GM12801 (cell line): ENCODE data around the gene CENPU.

Experiments used
- TF ChIP-seq, protein P1 (sequence below): IDR thresholded peaks from one replicate; pipeline ENCODE4 v1.5.1; 2011; ENCODE audit warnings: control low read depth; ENCODE audit not compliant: insufficient read length; ENCODE audit errors: extremely low read depth

Gene CENPU

DNA sequence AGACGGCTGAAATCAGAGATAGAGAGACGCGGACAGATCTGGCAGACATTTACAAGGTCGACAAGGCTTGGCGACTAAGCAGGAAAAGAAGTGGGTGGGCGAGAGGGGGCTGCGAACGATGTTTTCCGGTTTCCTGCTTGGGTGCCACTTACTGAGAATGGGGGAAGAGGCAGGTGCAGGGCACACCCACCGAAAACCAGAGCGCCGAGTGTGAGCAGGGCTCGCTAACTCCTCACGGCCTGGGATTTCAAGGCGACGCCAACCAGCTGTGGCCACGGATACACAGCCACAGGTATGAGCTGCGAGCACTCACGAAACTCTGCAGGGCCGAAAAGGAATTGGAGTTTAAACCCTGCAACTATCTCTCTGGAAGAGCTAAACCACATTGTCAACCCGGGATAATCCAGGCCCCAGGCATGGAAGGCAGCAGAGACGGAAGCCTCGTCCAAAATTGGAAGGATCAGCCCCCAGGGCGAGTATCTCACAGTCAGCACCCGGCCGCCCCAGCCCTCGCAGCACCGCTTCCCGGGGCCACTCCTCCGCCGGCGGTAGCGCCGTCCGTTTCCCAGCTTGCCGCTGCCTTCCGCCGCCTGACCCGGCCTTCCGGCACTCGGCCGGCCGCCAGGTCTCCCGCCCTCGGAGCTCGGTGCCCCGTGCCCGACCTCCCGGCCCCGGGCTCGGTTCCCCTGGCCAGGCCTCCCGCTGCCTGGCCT, 85.4 kb downstream of the CENPU start:
- TF ChIP-seq, protein P1, sequence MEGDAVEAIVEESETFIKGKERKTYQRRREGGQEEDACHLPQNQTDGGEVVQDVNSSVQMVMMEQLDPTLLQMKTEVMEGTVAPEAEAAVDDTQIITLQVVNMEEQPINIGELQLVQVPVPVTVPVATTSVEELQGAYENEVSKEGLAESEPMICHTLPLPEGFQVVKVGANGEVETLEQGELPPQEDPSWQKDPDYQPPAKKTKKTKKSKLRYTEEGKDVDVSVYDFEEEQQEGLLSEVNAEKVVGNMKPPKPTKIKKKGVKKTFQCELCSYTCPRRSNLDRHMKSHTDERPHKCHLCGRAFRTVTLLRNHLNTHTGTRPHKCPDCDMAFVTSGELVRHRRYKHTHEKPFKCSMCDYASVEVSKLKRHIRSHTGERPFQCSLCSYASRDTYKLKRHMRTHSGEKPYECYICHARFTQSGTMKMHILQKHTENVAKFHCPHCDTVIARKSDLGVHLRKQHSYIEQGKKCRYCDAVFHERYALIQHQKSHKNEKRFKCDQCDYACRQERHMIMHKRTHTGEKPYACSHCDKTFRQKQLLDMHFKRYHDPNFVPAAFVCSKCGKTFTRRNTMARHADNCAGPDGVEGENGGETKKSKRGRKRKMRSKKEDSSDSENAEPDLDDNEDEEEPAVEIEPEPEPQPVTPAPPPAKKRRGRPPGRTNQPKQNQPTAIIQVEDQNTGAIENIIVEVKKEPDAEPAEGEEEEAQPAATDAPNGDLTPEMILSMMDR, result no peak

DNA sequence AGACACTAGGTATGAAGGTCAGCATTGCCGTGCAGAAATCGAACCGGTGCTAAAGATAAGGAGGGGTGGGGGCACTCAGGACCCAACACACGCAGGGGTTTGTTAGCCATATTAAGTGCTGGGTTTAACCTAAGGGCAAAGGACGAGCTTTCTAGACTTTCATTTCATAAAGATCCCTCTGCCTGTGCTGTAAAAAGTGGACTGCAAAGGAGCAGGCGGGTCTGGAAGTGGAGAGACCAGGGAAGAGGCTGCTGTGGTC, 85.9 kb downstream of the CENPU start:
- TF ChIP-seq, protein P1, result no peak

DNA sequence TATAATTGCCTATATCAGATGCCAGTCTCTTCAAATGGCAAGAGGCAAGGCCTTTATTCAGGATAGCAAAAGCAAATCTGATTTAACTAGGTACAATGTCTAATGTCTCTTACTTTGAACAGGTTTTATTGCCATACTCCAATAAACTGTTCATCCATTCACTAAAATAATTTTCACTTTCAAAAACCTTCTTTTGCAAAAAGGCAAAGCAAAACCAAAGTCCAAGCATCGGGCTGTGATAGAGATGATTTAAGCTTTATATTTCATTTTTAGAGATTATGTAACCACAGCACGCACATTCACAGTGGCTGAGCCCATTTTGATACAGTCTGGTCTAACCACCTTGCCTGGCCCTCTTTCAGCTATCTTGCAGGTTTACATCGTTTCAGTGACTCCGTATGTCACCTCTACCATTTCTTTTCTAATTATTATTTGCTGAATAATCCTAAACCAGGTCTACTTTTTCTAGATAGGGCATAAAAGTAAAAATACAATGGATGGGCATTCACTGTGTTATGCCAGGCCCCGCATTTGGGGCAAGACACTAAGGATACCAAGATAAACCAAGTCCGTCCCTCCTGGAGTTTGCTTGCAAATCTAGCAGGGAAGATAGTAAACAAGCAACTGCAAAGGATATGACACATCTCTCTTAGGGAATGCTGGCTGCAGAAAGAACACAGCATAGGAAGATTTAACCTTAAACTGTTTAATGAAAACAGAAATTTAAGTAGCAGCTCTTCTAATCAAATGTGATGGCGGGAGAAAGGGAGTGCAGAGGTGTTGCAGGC, 86.4 kb downstream of the CENPU start:
- TF ChIP-seq, protein P1, result no peak

DNA sequence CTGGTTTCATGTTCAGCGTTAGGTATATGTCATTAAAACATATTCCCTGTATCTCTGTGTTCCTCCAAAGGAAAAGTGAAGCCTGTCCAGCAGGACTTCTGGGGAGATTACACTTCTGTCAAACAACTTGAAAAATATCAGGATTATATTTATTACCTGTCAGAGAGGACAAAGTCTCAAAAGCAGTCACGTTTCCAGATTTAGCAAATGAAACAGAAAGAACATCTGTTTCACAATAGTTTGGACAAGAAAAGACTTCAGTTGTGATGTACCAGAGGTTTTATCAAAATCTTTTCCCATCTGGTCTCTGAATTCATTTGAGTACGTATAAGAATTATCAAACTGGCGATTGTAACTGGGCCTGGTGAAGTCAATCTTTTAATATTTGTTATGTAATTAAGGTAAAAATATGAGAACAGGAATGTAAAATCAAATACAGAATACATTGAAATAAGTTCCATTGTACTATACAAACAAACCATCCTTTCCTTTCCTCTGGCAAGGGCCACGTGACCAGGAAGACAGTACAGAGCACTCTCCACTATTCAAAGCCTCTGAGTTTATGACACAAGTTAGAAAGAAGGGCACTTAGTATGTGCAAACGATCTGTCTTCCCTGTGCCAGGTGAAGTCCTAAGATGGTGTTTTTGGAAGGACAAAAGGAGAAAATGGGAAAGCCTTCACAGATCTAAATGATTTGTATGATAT, 87.8 kb downstream of the CENPU start:
- TF ChIP-seq, protein P1, result no peak

DNA sequence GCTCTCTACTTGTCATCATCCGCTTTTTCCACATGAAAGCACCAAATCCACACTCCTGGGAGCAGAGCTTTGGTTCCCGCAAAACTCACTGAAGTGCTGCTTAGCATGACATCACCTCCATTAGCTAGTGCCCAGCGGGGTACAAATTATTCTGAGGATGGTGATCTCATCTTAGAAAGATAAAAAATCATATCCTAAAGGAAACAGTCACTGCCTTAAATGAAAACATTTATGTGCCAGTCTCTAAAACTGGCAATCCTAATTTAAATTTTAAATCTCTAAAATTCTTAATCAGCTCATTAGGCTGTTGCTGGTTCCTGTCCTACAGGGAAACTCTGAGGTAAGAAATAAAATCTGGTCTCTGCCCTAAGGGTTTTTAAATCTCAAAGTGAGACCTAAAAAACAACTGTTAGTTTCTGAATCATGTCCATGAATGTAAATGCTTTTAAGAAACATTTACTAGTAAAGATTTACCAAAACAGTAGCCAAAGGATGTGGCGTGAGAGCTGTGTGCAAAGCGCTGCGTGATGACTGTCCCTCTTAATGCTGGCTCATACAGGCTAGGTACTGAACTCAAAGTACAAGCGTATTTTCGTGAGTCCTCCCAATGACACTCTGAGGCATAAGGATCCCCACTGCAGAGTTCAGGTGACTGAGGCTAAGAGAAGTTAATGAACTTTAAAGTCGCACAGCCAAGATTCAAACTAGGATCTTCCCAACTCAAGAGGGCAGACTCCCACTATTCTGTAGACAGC, 89.2 kb downstream of the CENPU start:
- TF ChIP-seq, protein P1, result no peak
